Tibial artery (tissue), 4 donors: Measurements from ENCODE around the gene CLINT1.

Experiments used
- DNase-seq, 2 donors: peaks; one replicate each; pipeline ENCODE4 v3.0.0-alpha.2; 2019
- H3K27ac ChIP-seq, 2 donors: fragments of 200-600 bp; sonication (generic) in 1 of 2; 1 replicate in 1 of 2; 2 replicates in 1 of 2; pipeline ENCODE4 v1.5.1; 2018 to 2019; ENCODE audit warnings: mild to moderate bottlenecking in 1 of 2
- H3K27me3 ChIP-seq, 2 donors: fragments of 200-600 bp; sonication (generic) in 1 of 2; one replicate each; pipeline versions ENCODE4 v1.5.1 to v1.6.0; 2016 to 2019
- H3K36me3 ChIP-seq, 3 donors: fragments of 200-600 bp; sonication (generic) in 2 of 3; one replicate each; pipeline ENCODE4 v1.5.1; 2016 to 2019; ENCODE audit warnings: mild to moderate bottlenecking in 2 of 3
- H3K4me1 ChIP-seq, 4 donors: fragments of 200-600 bp; sonication (generic) in 2 of 4; 1 replicate in 3 of 4; 2 replicates in 1 of 4; pipeline ENCODE4 v1.5.1; 2016 to 2019
- H3K4me3 ChIP-seq, 2 donors: fragments of 200-600 bp; sonication (generic) in 1 of 2; 1 replicate in 1 of 2; 2 replicates in 1 of 2; pipeline ENCODE4 v1.5.1; 2018 to 2019; ENCODE audit warnings: mild to moderate bottlenecking in 2 of 2
- H3K9me3 ChIP-seq, 3 donors: fragments of 200-600 bp; sonication (generic) in 1 of 3; one replicate each; pipeline ENCODE4 v1.5.1; 2016 to 2019
- intact Hi-C: fragments of 100-400 bp; cut with DNase I; formaldehyde crosslinking; loops from one replicate; pipeline ENCODE4 v1.15.0; 2023; ENCODE audit warnings: low total_unique reads
- TF ChIP-seq, protein P1 (sequence below), 2 experiments: fragments of 200-600 bp in 1 of 2; fragments of 450-650 bp in 1 of 2; IDR thresholded peaks; one replicate each; pipeline ENCODE4 v1.5.1; 2017 to 2019; ENCODE audit warnings: antibody characterized with exemption in 2 of 2, mild to moderate bottlenecking in 1 of 2, moderate library complexity in 1 of 2

The CLINT1 gene

GRCh38 chr5:157778121-157778805 is 80.7 kb downstream of the CLINT1 start:
- Histone ChIP-seq H3K4me1 (no peaks in the 10 kb centered on the region), H3K36me3 (peaks cover 0 to 1% (median 1%) of the 10 kb centered on the region in 3 donors), H3K27me3 (no peaks in the 10 kb centered on the region), H3K27ac (no peak overlapping the region), H3K4me3 (no peak overlapping the region), H3K9me3 (no peaks in the 10 kb centered on the region)
- intact Hi-C loops: no loop called here
- DNase-seq: no peak
- TF ChIP-seq, protein P1, sequence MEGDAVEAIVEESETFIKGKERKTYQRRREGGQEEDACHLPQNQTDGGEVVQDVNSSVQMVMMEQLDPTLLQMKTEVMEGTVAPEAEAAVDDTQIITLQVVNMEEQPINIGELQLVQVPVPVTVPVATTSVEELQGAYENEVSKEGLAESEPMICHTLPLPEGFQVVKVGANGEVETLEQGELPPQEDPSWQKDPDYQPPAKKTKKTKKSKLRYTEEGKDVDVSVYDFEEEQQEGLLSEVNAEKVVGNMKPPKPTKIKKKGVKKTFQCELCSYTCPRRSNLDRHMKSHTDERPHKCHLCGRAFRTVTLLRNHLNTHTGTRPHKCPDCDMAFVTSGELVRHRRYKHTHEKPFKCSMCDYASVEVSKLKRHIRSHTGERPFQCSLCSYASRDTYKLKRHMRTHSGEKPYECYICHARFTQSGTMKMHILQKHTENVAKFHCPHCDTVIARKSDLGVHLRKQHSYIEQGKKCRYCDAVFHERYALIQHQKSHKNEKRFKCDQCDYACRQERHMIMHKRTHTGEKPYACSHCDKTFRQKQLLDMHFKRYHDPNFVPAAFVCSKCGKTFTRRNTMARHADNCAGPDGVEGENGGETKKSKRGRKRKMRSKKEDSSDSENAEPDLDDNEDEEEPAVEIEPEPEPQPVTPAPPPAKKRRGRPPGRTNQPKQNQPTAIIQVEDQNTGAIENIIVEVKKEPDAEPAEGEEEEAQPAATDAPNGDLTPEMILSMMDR (IDR thresholded peaks at IDR 0.05): no peak

DNA sequence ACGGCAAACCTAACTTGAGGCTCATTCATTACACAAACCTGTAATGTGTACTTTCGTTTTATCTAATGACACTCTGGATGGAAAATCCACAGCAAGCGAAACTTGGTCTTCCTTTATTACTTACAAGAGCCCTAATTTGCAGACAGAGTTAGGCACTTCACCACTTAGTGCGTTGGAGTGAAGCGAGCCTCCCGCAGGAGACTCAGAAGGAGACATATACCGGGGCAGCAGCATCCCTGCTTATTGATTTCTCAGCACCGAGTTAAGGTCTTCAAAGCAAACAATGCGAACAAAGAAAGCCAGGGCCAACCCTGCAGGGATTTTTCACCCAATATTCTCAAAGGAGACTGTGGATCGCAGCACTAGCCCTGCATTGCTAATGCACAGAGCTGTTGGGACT is 86.8 kb downstream of the CLINT1 start:
- TF ChIP-seq, protein P1 (IDR thresholded peaks at IDR 0.05): no peak
- intact Hi-C loops: no loop called here
- no peak overlapping the region for H3K4me3 ChIP-seq
- H3K4me1 ChIP-seq: peaks cover 0 to 3% (median 0%) of the 10 kb centered on the region in 4 donors
- no peaks in the 10 kb centered on the region for H3K36me3 ChIP-seq
- no peaks in the 10 kb centered on the region for H3K27me3 ChIP-seq
- no peaks in the 10 kb centered on the region for H3K9me3 ChIP-seq
- H3K27ac ChIP-seq: no peak overlapping the region
- DNase-seq: no peak

GRCh38 chr5:157770665-157771064 is 88.3 kb downstream of the CLINT1 start:
- Histone ChIP-seq H3K4me1 (peaks cover 0 to 3% (median 0%) of the 10 kb centered on the region in 4 donors), H3K36me3 (no peaks in the 10 kb centered on the region), H3K9me3 (no peaks in the 10 kb centered on the region), H3K27ac (no peak overlapping the region), H3K27me3 (no peaks in the 10 kb centered on the region), H3K4me3 (no peak overlapping the region)
- no peak for DNase-seq
- intact Hi-C loops: no loop called here
- TF ChIP-seq, protein P1 (IDR thresholded peaks at IDR 0.05): no peak

GRCh38 chr5:157767689-157768088 is 91.3 kb downstream of the CLINT1 start:
- TF ChIP-seq, protein P1 (IDR thresholded peaks at IDR 0.05): no peak
- Histone ChIP-seq H3K36me3 (no peaks in the 10 kb centered on the region), H3K4me1 (peaks cover 0 to 3% (median 0%) of the 10 kb centered on the region in 4 donors), H3K27ac (no peak overlapping the region), H3K9me3 (no peaks in the 10 kb centered on the region), H3K4me3 (no peak overlapping the region), H3K27me3 (no peaks in the 10 kb centered on the region)
- no peak for DNase-seq
- intact Hi-C loops: no loop called here

DNA sequence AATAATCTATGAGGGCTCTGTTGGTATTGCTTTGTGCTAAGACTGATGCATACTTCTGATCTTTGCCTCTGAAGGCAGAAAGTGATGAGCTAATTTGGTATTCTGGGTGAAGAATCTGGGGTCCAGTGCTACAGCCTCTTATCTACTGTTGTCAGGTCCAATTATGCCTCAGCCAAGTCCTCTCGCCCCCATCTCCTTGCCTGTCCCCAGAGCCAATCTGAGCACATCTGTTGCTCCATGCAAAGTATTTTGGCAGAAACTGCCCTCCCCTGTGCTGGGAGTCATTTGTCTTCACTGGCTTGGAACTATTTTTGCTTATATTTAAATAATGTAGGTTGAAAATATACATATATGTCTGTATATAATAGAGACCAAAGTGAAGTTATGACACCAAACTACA is 92.0 kb downstream of the CLINT1 start:
- no peak for DNase-seq
- no peaks in the 10 kb centered on the region for H3K36me3 ChIP-seq
- TF ChIP-seq, protein P1 (IDR thresholded peaks at IDR 0.05): no peak
- H3K27me3 ChIP-seq: no peaks in the 10 kb centered on the region
- no peak overlapping the region for H3K4me3 ChIP-seq
- intact Hi-C loops: no loop called here
- H3K9me3 ChIP-seq: no peaks in the 10 kb centered on the region
- H3K4me1 ChIP-seq: peaks cover 0 to 3% (median 0%) of the 10 kb centered on the region in 4 donors
- no peak overlapping the region for H3K27ac ChIP-seq
